H1 (cell line): ENCODE data around the gene SLC28A1. TPM values are rescaled to one million over a fixed set of nuclear protein-coding genes. Genes with fewer than 3 reads are reported as not detected.

ENCODE experiments used
- EP300 ChIP-seq, 2 experiments: IDR thresholded peaks; 1 replicate in 1 of 2; 2 replicates in 1 of 2; pipeline ENCODE4 v1.6.1; 2011 to 2012; ENCODE audit warnings: low read depth in 2 of 2, low read length in 2 of 2, mild to moderate bottlenecking in 2 of 2, borderline replicate concordance in 1 of 2, inconsistent platforms in 1 of 2, moderate library complexity in 1 of 2
- PHF8 ChIP-seq: fragments of 200-600 bp; sonication (generic); conservative IDR thresholded peaks from 2 replicates; pipeline ENCODE4 v1.7.1; 2012; ENCODE audit warnings: low read depth, mild to moderate bottlenecking, inconsistent platforms, low read length, moderate library complexity
- SIRT6 ChIP-seq: IDR thresholded peaks from one replicate; pipeline ENCODE4 v1.7.1; 2012; ENCODE audit warnings: low read length, inconsistent platforms
- polyA plus RNA-seq, 7 experiments: library from polyadenylated mRNA; depleted of rRNA in 3 of 7; stranded (reverse) in 5 of 7; unstranded in 2 of 7; fragments of >200 nt in 5 of 7; fragments of 200-250 nt in 2 of 7; gene quantifications; 1 replicate in 5 of 7; 2 replicates in 1 of 7; 4 replicates in 1 of 7; pipeline versions ENCODE4 v1.2.1 to v1.2.3, GENCODE V29; 2011 to 2013; ENCODE audit warnings: missing spikeins in 2 of 7, mixed read lengths in 2 of 7
- total RNA-seq: library from RNA; stranded (reverse); fragmentation: NEBNext Ultra II Directional; extraction: Animal tissue kit (Norgen Biotek cat#: 25700); gene quantifications from 2 replicates; pipeline ENCODE4 v1.2.1, GENCODE V29; 2021
- TF ChIP-seq, protein P1 (sequence below): fragments of 300-600 bp; sonication (generic); IDR thresholded peaks from 2 replicates; pipeline ENCODE4 v1.7.1; 2012; ENCODE audit warnings: low read length, moderate library complexity, mild to moderate bottlenecking, inconsistent platforms; ENCODE audit not compliant: insufficient replicate concordance
- TF ChIP-seq, protein P2 (sequence below), 3 experiments: IDR thresholded peaks; 1 replicate in 2 of 3; 2 replicates in 1 of 3; pipeline versions ENCODE4 v1.5.1 to v1.6.1; 2011; ENCODE audit warnings: low read length in 3 of 3, mild to moderate bottlenecking in 3 of 3, inconsistent platforms in 2 of 3, low read depth in 1 of 3, moderate library complexity in 1 of 3; ENCODE audit not compliant: insufficient read depth in 1 of 3; ENCODE audit errors: control extremely low read depth in 1 of 3
- TF ChIP-seq, protein P3 (sequence below): IDR thresholded peaks from 2 replicates; pipeline ENCODE4 v1.6.1; 2011; ENCODE audit warnings: low read length, improper control_type of control experiment

The SLC28A1 gene
- total and polyA plus RNA-seq, 2 of the 8 experiments (the other 6 are each of a cell fraction or from before 2014, with no cell fraction given): 0.09 TPM; not detected in 1

DNA sequence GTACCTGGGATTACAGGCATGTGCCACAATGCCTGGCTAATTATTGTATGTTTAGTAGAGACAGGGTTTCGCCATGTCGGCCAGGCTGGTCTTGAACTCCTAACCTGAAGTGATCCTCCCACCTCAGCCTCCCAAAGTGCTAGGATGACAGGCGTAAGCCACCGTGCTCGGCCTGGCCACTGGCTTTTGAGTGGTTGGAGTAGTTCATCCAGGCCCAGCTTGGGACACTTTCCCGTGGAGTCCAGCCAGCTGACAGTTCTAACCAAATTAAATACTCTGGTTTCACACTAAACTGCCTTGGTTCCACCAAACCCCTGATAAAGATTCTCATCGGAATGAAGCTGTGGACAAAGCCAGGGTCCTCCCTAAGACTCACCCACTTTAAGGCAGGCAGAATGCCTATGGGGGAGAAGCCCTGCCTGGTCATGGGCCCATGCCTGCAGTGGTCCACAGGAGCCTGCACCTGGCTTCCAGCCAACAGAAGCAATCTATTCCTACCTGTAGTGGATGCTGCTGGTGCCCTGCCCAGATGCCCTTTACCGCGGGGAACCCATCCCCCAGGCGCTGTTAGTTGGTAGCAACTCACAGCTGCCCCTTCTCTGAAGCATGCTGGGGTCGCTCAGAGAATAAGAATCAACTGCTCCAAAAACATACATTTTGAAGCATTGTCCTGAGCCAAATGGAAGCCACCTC is 5.2 kb upstream of the SLC28A1 start (continued):
- TF ChIP-seq, protein P1, sequence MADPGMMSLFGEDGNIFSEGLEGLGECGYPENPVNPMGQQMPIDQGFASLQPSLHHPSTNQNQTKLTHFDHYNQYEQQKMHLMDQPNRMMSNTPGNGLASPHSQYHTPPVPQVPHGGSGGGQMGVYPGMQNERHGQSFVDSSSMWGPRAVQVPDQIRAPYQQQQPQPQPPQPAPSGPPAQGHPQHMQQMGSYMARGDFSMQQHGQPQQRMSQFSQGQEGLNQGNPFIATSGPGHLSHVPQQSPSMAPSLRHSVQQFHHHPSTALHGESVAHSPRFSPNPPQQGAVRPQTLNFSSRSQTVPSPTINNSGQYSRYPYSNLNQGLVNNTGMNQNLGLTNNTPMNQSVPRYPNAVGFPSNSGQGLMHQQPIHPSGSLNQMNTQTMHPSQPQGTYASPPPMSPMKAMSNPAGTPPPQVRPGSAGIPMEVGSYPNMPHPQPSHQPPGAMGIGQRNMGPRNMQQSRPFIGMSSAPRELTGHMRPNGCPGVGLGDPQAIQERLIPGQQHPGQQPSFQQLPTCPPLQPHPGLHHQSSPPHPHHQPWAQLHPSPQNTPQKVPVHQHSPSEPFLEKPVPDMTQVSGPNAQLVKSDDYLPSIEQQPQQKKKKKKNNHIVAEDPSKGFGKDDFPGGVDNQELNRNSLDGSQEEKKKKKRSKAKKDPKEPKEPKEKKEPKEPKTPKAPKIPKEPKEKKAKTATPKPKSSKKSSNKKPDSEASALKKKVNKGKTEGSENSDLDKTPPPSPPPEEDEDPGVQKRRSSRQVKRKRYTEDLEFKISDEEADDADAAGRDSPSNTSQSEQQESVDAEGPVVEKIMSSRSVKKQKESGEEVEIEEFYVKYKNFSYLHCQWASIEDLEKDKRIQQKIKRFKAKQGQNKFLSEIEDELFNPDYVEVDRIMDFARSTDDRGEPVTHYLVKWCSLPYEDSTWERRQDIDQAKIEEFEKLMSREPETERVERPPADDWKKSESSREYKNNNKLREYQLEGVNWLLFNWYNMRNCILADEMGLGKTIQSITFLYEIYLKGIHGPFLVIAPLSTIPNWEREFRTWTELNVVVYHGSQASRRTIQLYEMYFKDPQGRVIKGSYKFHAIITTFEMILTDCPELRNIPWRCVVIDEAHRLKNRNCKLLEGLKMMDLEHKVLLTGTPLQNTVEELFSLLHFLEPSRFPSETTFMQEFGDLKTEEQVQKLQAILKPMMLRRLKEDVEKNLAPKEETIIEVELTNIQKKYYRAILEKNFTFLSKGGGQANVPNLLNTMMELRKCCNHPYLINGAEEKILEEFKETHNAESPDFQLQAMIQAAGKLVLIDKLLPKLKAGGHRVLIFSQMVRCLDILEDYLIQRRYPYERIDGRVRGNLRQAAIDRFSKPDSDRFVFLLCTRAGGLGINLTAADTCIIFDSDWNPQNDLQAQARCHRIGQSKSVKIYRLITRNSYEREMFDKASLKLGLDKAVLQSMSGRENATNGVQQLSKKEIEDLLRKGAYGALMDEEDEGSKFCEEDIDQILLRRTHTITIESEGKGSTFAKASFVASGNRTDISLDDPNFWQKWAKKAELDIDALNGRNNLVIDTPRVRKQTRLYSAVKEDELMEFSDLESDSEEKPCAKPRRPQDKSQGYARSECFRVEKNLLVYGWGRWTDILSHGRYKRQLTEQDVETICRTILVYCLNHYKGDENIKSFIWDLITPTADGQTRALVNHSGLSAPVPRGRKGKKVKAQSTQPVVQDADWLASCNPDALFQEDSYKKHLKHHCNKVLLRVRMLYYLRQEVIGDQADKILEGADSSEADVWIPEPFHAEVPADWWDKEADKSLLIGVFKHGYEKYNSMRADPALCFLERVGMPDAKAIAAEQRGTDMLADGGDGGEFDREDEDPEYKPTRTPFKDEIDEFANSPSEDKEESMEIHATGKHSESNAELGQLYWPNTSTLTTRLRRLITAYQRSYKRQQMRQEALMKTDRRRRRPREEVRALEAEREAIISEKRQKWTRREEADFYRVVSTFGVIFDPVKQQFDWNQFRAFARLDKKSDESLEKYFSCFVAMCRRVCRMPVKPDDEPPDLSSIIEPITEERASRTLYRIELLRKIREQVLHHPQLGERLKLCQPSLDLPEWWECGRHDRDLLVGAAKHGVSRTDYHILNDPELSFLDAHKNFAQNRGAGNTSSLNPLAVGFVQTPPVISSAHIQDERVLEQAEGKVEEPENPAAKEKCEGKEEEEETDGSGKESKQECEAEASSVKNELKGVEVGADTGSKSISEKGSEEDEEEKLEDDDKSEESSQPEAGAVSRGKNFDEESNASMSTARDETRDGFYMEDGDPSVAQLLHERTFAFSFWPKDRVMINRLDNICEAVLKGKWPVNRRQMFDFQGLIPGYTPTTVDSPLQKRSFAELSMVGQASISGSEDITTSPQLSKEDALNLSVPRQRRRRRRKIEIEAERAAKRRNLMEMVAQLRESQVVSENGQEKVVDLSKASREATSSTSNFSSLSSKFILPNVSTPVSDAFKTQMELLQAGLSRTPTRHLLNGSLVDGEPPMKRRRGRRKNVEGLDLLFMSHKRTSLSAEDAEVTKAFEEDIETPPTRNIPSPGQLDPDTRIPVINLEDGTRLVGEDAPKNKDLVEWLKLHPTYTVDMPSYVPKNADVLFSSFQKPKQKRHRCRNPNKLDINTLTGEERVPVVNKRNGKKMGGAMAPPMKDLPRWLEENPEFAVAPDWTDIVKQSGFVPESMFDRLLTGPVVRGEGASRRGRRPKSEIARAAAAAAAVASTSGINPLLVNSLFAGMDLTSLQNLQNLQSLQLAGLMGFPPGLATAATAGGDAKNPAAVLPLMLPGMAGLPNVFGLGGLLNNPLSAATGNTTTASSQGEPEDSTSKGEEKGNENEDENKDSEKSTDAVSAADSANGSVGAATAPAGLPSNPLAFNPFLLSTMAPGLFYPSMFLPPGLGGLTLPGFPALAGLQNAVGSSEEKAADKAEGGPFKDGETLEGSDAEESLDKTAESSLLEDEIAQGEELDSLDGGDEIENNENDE: no peak
- TF ChIP-seq EP300 (IDR thresholded peaks at IDR 0.05; ENCODE audit: borderline replicate concordance in 1 of 2, low read depth in 2 of 2, low read length in 2 of 2): no peak
- TF ChIP-seq, protein P2, sequence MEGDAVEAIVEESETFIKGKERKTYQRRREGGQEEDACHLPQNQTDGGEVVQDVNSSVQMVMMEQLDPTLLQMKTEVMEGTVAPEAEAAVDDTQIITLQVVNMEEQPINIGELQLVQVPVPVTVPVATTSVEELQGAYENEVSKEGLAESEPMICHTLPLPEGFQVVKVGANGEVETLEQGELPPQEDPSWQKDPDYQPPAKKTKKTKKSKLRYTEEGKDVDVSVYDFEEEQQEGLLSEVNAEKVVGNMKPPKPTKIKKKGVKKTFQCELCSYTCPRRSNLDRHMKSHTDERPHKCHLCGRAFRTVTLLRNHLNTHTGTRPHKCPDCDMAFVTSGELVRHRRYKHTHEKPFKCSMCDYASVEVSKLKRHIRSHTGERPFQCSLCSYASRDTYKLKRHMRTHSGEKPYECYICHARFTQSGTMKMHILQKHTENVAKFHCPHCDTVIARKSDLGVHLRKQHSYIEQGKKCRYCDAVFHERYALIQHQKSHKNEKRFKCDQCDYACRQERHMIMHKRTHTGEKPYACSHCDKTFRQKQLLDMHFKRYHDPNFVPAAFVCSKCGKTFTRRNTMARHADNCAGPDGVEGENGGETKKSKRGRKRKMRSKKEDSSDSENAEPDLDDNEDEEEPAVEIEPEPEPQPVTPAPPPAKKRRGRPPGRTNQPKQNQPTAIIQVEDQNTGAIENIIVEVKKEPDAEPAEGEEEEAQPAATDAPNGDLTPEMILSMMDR (IDR thresholded peaks at IDR 0.05; ENCODE audit: control extremely low read depth in 1 of 3, insufficient read depth in 1 of 3, low read depth in 1 of 3, low read length in 3 of 3): no peak
- TF ChIP-seq, protein P3, sequence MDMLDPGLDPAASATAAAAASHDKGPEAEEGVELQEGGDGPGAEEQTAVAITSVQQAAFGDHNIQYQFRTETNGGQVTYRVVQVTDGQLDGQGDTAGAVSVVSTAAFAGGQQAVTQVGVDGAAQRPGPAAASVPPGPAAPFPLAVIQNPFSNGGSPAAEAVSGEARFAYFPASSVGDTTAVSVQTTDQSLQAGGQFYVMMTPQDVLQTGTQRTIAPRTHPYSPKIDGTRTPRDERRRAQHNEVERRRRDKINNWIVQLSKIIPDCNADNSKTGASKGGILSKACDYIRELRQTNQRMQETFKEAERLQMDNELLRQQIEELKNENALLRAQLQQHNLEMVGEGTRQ: no peak
- TF ChIP-seq SIRT6: no peak
- TF ChIP-seq PHF8: no peak
